HCT116 (cell line): ENCODE measurements around the gene IRX2.

Source experiments
- CEBPB ChIP-seq: IDR thresholded peaks from 2 replicates; pipeline ENCODE4 v1.6.1; 2012; ENCODE audit warnings: low read depth
- EZH2 ChIP-seq: fragments of 200-600 bp; sonication (generic); IDR thresholded peaks from 2 replicates; pipeline ENCODE4 v1.6.1; 2017; ENCODE audit warnings: antibody characterized with exemption, mixed run types
- POLR2A ChIP-seq: IDR thresholded peaks from 2 replicates; pipeline ENCODE4 v1.7.0; 2011; ENCODE audit warnings: borderline replicate concordance; ENCODE audit not compliant: insufficient read depth, insufficient read length; ENCODE audit errors: extremely low read depth
- POLR2AphosphoS5 ChIP-seq: IDR thresholded peaks from 2 replicates; pipeline ENCODE4 v1.6.1; 2011; ENCODE audit warnings: mild to moderate bottlenecking, low read depth, low read length, moderate library complexity
- RAD21 ChIP-seq: IDR thresholded peaks from 2 replicates; pipeline ENCODE4 v1.6.1; 2012; ENCODE audit warnings: low read depth, mild to moderate bottlenecking
- SIN3A ChIP-seq: IDR thresholded peaks from 2 replicates; pipeline ENCODE4 v1.6.1; 2012; ENCODE audit warnings: low read depth
- TCF7L2 ChIP-seq: IDR thresholded peaks from 2 replicates; pipeline ENCODE4 v1.7.0; 2011; ENCODE audit warnings: borderline replicate concordance, inconsistent platforms; ENCODE audit not compliant: insufficient read depth, insufficient read length; ENCODE audit errors: extremely low read depth
- ZNF274 ChIP-seq: fragments of 200-500 bp; sonication (Bioruptor generic); IDR thresholded peaks from 2 replicates; pipeline ENCODE4 v1.6.1; 2014; ENCODE audit warnings: mild to moderate bottlenecking, low read depth, low read length, inconsistent platforms
- TF ChIP-seq, protein P1 (sequence below), 3 experiments: fragments of 200-600 bp in 1 of 3; sonication (generic) in 1 of 3; IDR thresholded peaks in 2 of 3; conservative IDR thresholded peaks in 1 of 3; 2 replicates each; pipeline ENCODE4 v1.5.1; 2012 to 2017; ENCODE audit warnings: low read depth in 2 of 3, low read length in 2 of 3, antibody characterized with exemption in 1 of 3, borderline replicate concordance in 1 of 3, control low read depth in 1 of 3, mild to moderate bottlenecking in 1 of 3, mixed read lengths in 1 of 3, mixed run types in 1 of 3, moderate library complexity in 1 of 3; ENCODE audit not compliant: insufficient read depth in 1 of 3
- TF ChIP-seq, protein P2 (sequence below): IDR thresholded peaks from 2 replicates; pipeline ENCODE4 v1.6.1; 2012; ENCODE audit warnings: low read depth

DNA sequence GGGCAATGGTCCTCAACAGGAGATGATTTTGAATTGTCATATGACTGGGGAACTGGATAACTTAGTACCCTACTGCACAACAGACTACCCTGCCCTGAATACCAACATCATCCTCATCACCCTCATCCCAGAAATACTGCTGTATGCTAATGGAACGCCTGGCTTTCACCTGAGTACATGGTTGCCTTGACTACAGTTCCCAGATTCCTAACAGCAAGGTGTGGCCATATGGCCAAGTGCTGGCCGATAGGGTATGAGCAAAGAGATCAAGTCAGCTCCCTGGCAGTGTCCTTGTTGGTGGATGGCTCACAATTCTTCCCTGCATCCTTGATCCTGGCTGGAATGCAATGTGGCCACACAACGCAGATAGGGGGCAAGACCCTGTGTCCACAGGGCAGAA, 31.2 kb upstream of the IRX2 start:
- TF ChIP-seq, protein P1, sequence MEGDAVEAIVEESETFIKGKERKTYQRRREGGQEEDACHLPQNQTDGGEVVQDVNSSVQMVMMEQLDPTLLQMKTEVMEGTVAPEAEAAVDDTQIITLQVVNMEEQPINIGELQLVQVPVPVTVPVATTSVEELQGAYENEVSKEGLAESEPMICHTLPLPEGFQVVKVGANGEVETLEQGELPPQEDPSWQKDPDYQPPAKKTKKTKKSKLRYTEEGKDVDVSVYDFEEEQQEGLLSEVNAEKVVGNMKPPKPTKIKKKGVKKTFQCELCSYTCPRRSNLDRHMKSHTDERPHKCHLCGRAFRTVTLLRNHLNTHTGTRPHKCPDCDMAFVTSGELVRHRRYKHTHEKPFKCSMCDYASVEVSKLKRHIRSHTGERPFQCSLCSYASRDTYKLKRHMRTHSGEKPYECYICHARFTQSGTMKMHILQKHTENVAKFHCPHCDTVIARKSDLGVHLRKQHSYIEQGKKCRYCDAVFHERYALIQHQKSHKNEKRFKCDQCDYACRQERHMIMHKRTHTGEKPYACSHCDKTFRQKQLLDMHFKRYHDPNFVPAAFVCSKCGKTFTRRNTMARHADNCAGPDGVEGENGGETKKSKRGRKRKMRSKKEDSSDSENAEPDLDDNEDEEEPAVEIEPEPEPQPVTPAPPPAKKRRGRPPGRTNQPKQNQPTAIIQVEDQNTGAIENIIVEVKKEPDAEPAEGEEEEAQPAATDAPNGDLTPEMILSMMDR (IDR thresholded peaks at IDR 0.05 in 2 of 3, conservative IDR thresholded peaks at IDR 0.05 in 1 of 3; ENCODE audit: borderline replicate concordance in 1 of 3, insufficient read depth in 1 of 3, low read depth in 2 of 3, low read length in 2 of 3), result no peak
- TF ChIP-seq TCF7L2 (no peak), POLR2AphosphoS5 (no peak), POLR2A (no peak), EZH2 (no peak), ZNF274 (no peak), RAD21 (no peak), CEBPB (no peak), SIN3A (no peak)
- TF ChIP-seq, protein P2, sequence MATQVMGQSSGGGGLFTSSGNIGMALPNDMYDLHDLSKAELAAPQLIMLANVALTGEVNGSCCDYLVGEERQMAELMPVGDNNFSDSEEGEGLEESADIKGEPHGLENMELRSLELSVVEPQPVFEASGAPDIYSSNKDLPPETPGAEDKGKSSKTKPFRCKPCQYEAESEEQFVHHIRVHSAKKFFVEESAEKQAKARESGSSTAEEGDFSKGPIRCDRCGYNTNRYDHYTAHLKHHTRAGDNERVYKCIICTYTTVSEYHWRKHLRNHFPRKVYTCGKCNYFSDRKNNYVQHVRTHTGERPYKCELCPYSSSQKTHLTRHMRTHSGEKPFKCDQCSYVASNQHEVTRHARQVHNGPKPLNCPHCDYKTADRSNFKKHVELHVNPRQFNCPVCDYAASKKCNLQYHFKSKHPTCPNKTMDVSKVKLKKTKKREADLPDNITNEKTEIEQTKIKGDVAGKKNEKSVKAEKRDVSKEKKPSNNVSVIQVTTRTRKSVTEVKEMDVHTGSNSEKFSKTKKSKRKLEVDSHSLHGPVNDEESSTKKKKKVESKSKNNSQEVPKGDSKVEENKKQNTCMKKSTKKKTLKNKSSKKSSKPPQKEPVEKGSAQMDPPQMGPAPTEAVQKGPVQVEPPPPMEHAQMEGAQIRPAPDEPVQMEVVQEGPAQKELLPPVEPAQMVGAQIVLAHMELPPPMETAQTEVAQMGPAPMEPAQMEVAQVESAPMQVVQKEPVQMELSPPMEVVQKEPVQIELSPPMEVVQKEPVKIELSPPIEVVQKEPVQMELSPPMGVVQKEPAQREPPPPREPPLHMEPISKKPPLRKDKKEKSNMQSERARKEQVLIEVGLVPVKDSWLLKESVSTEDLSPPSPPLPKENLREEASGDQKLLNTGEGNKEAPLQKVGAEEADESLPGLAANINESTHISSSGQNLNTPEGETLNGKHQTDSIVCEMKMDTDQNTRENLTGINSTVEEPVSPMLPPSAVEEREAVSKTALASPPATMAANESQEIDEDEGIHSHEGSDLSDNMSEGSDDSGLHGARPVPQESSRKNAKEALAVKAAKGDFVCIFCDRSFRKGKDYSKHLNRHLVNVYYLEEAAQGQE, result no peak
